Endothelial cell of umbilical vein (primary cell): ENCODE measurements around the gene DLST. TPM values are rescaled to one million over a fixed set of nuclear protein-coding genes. Genes with fewer than 3 reads are reported as not detected.

Source experiments
- BruUV-seq: library from RNA; stranded (reverse); fragments of 400-500 nt; replicated peaks from 2 replicates; lab custom pipeline; 2021; lab: Mats Ljungman, UMichigan
- CTCF ChIA-PET: fragments of 300-600, 350-600 bp; sonication (Branson Sonifier 250); formaldehyde crosslinking; loops from one replicate; lab custom pipeline; 2021; ENCODE audit warnings: antibody characterized with exemption, inconsistent platforms; lab: Charles Lee
- POLR2A ChIA-PET: fragments of 300-600, 350-600 bp; sonication (Branson Sonifier 250); formaldehyde crosslinking; loops from one replicate; lab custom pipeline; 2021; ENCODE audit warnings: antibody characterized with exemption, inconsistent platforms; lab: Charles Lee
- DNase-seq: peaks from one replicate; pipeline ENCODE4 v3.0.0-alpha.2; 2011; ENCODE audit warnings: low read depth, low spot score
- FAIRE-seq: peaks from 2 replicates; lab custom pipeline; 2011; peaks lifted over from hg19 to GRCh38; lab: Jason Lieb, UNC
- H2AFZ ChIP-seq: 2 replicates; pipeline ENCODE4 v1.6.0; 2012; ENCODE audit warnings: low read depth, low read length, control low read depth, inconsistent platforms
- H3K27ac ChIP-seq: 2 replicates; pipeline ENCODE4 v1.5.1; 2011; ENCODE audit warnings: low read depth, mild to moderate bottlenecking, control low read depth, low read length, moderate library complexity; ENCODE audit not compliant: insufficient read depth
- H3K27me3 ChIP-seq, 2 experiments: 2 replicates each; pipeline versions ENCODE4 v1.6.0 to v1.6.1; 2011; ENCODE audit warnings: low read length in 2 of 2, mixed read lengths in 1 of 2; ENCODE audit not compliant: control insufficient read depth in 2 of 2, insufficient read depth in 2 of 2
- H3K36me3 ChIP-seq, 2 experiments: 2 replicates in 1 of 2; 3 replicates in 1 of 2; pipeline ENCODE4 v1.5.1; 2011; ENCODE audit warnings: low read length in 2 of 2, mild to moderate bottlenecking in 1 of 2, moderate library complexity in 1 of 2; ENCODE audit not compliant: control insufficient read depth in 2 of 2, insufficient read depth in 2 of 2; ENCODE audit errors: extremely low read depth in 1 of 2
- H3K4me1 ChIP-seq: 3 replicates; pipeline ENCODE4 v1.5.1; 2011; ENCODE audit warnings: mild to moderate bottlenecking, low read length; ENCODE audit not compliant: control insufficient read depth, insufficient read depth; ENCODE audit errors: extremely low read depth
- H3K4me2 ChIP-seq: 2 replicates; pipeline ENCODE4 v1.6.1; 2011; ENCODE audit warnings: low read length, control low read depth, mixed read lengths; ENCODE audit not compliant: insufficient read depth
- H3K4me3 ChIP-seq, 3 experiments: fragments of 200-600 bp in 1 of 3; sonication (generic), shearing (Covaris generic) in 1 of 3; replicated peaks in 1 of 3; 2 replicates each; pipeline ENCODE4 v1.5.1; 2011 to 2016; ENCODE audit warnings: control low read depth in 3 of 3, low read length in 3 of 3, mild to moderate bottlenecking in 2 of 3, inconsistent platforms in 1 of 3, low read depth in 1 of 3, moderate library complexity in 1 of 3; ENCODE audit not compliant: insufficient read depth in 1 of 3
- H3K79me2 ChIP-seq: 2 replicates; pipeline ENCODE4 v1.6.0; 2012; ENCODE audit warnings: low read length, inconsistent platforms; ENCODE audit not compliant: control insufficient read depth, insufficient read depth
- H3K9ac ChIP-seq: replicated peaks from 2 replicates; pipeline ENCODE3; 2011; ENCODE audit warnings: low read length, control low read depth; ENCODE audit not compliant: insufficient read depth; ENCODE audit errors: extremely low read depth
- H3K9me1 ChIP-seq: replicated peaks from 3 replicates; pipeline ENCODE4 v1.6.0; 2011; ENCODE audit warnings: mild to moderate bottlenecking, low read length; ENCODE audit not compliant: control insufficient read depth, insufficient read depth; ENCODE audit errors: extremely low read depth
- H3K9me3 ChIP-seq: replicated peaks from 2 replicates; pipeline ENCODE4 v1.5.1; 2012; ENCODE audit warnings: low read length, inconsistent platforms; ENCODE audit not compliant: control insufficient read depth, insufficient read depth
- H4K20me1 ChIP-seq: replicated peaks from 2 replicates; pipeline ENCODE3; 2011; ENCODE audit warnings: mild to moderate bottlenecking, low read length; ENCODE audit not compliant: control insufficient read depth, insufficient read depth; ENCODE audit errors: extremely low read depth
- FOS ChIP-seq: IDR thresholded peaks from 2 replicates; pipeline ENCODE4 v1.6.1; 2011; ENCODE audit warnings: mild to moderate bottlenecking, low read length, moderate library complexity, borderline replicate concordance; ENCODE audit not compliant: insufficient read depth
- GATA2 ChIP-seq: IDR thresholded peaks from 2 replicates; pipeline ENCODE4 v1.7.0; 2011; ENCODE audit warnings: low read depth, mild to moderate bottlenecking, moderate library complexity, mixed read lengths, low read length; ENCODE audit not compliant: insufficient read length, insufficient read depth
- JUN ChIP-seq: IDR thresholded peaks from 2 replicates; pipeline ENCODE4 v1.6.1; 2011; ENCODE audit warnings: borderline replicate concordance, low read depth; ENCODE audit not compliant: insufficient read length, insufficient read depth
- MYC ChIP-seq: IDR thresholded peaks from one replicate; pipeline ENCODE4 v1.6.1; 2011; ENCODE audit warnings: mild to moderate bottlenecking, low read depth, low read length
- POLR2A ChIP-seq: IDR thresholded peaks from 2 replicates; pipeline ENCODE4 v1.6.1; 2012; ENCODE audit warnings: low read depth, mild to moderate bottlenecking, control low read depth, low read length
- POLR2AphosphoS5 ChIP-seq: IDR thresholded peaks from 2 replicates; pipeline ENCODE4 v1.6.1; 2012; ENCODE audit warnings: low read depth, mild to moderate bottlenecking, control low read depth, low read length, moderate library complexity; ENCODE audit not compliant: insufficient read depth
- dilution Hi-C: fragments of 300-500 bp; cut with MboI; formaldehyde crosslinking; loops from one replicate; pipeline ENCODE4 v1.15.0; 2019; ENCODE audit warnings: low sequenced_read_pairs; ENCODE audit not compliant: extremely low pct_ligation_motif_present
- intact Hi-C: fragments of 100-400 bp; cut with micrococcal nuclease; formaldehyde crosslinking; loops from one replicate; pipeline ENCODE4 v1.10.0; 2022
- polyA plus RNA-seq, 4 experiments: library from polyadenylated mRNA; depleted of rRNA in 3 of 4; stranded (reverse) in 3 of 4; unstranded in 1 of 4; fragments of >200 nt; gene quantifications; 2 replicates each; pipeline versions ENCODE4 v1.2.1 to v1.2.3, GENCODE V29; 2011 to 2012; ENCODE audit warnings: missing spikeins in 1 of 4
- total RNA-seq: library from RNA; stranded (reverse); gene quantifications from 2 replicates; pipeline ENCODE4 v1.2.3, GENCODE V29; 2021
- TF ChIP-seq, protein P1 (sequence below), 2 donors: IDR thresholded peaks; 1 replicate in 1 of 2; 2 replicates in 1 of 2; pipeline ENCODE4 v1.5.1; 2011; ENCODE audit warnings: low read length in 2 of 2, mild to moderate bottlenecking in 2 of 2, moderate library complexity in 2 of 2, control low read depth in 1 of 2, inconsistent platforms in 1 of 2, low read depth in 1 of 2; ENCODE audit not compliant: insufficient read depth in 1 of 2; ENCODE audit errors: extremely low read depth in 1 of 2
- TF ChIP-seq, protein P2 (sequence below): IDR thresholded peaks from 2 replicates; pipeline ENCODE4 v1.6.1; 2011; ENCODE audit not compliant: insufficient read depth, insufficient read length

DLST gene
- total and polyA plus RNA-seq, 2 donors (not counting 3 experiments of a cell fraction or from before 2014, with no cell fraction given), result 98.4 to 110 TPM

DNA sequence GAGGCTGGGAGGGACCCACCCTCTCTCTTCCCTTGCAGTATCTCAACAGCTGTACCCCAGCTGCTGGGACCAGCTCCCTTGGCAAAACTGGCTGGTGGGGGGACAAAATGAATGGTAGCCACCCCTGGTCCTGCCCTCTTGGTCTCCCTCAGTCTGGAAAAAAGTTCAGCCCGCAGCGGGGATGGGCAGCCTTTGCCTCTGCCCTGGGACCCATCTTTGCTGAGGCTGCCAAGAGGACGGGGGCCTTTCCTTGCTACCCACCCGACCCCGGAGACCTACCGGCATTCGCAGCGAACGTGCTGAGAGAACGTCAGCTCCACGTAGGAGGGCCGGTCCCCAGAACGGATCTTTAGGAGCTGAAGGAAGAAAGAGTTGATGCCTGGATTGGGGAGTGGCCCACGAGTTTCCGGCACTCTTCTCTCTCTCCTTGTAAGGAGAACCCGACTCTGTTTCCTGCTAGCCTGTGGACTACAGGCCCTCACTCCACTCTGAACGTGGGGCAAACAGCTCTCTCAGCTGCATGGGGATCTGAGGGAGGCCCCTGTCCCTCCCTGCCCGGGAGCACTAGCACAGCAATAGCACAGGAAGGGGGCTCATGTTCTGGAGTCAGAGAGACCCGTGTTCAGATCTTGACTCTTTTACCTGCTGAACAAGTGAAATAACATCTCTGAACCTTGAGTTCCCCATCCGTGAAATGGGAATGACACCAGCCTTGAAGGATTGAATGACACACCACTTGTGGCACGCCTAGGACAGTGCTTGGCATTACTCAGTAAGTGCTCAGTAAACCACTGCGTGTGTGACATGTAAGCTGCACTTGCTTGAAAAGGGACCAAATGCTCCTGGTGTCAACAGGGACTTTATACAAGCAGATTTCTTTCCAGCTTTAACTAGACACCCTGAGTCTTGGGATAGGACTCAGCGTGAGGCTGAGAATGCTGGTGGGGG lies 66.8 kb downstream of the DLST start:
- peaks cover 41% of the 10 kb centered on the region for H3K79me2 ChIP-seq
- no peak overlapping the region for H3K27ac ChIP-seq
- peaks cover 25 to 53% of the 10 kb centered on the region in 2 experiments for H3K36me3 ChIP-seq
- H3K27me3 ChIP-seq, result no peaks in the 10 kb centered on the region
- no peak overlapping the region for H3K4me3 ChIP-seq
- ChIA-PET POLR2A (no interaction called here), CTCF (interaction anchor here (1.1 to 5.0 kb wide), 6 partner anchors 13 to 140 kb away, joined by 3 to 73 read pairs (median 4); no protein-coding TSS in a partner anchor)
- H2AFZ ChIP-seq, result no peak overlapping the region
- H3K9me1 ChIP-seq, result no peaks in the 10 kb centered on the region
- H4K20me1 ChIP-seq, result no peaks in the 10 kb centered on the region
- no peaks in the 10 kb centered on the region for H3K9me3 ChIP-seq
- no peak overlapping the region for H3K9ac ChIP-seq
- intact Hi-C loops, result no loop called here
- DNase-seq, result no peak
- no TSS peak for BruUV-seq
- peaks cover 38% of the 10 kb centered on the region for H3K4me1 ChIP-seq
- no peak for FAIRE-seq
- no peak overlapping the region for H3K4me2 ChIP-seq
- TF ChIP-seq JUN, result no peak
- TF ChIP-seq FOS, result no peak
- TF ChIP-seq POLR2AphosphoS5, result no peak
- no peak for TF ChIP-seq POLR2A
- TF ChIP-seq, protein P1, sequence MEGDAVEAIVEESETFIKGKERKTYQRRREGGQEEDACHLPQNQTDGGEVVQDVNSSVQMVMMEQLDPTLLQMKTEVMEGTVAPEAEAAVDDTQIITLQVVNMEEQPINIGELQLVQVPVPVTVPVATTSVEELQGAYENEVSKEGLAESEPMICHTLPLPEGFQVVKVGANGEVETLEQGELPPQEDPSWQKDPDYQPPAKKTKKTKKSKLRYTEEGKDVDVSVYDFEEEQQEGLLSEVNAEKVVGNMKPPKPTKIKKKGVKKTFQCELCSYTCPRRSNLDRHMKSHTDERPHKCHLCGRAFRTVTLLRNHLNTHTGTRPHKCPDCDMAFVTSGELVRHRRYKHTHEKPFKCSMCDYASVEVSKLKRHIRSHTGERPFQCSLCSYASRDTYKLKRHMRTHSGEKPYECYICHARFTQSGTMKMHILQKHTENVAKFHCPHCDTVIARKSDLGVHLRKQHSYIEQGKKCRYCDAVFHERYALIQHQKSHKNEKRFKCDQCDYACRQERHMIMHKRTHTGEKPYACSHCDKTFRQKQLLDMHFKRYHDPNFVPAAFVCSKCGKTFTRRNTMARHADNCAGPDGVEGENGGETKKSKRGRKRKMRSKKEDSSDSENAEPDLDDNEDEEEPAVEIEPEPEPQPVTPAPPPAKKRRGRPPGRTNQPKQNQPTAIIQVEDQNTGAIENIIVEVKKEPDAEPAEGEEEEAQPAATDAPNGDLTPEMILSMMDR (IDR thresholded peaks at IDR 0.05; ENCODE audit: extremely low read depth in 1 of 2, insufficient read depth in 1 of 2, low read depth in 1 of 2, low read length in 2 of 2), result no peak
- no peak for TF ChIP-seq GATA2
- TF ChIP-seq MYC, result no peak
- TF ChIP-seq, protein P2, sequence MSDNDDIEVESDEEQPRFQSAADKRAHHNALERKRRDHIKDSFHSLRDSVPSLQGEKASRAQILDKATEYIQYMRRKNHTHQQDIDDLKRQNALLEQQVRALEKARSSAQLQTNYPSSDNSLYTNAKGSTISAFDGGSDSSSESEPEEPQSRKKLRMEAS, result no peak
- dilution Hi-C loops, result no loop called here
